Measurements from ENCODE around the gene TBCK. TPM values are rescaled to one million over a fixed set of nuclear protein-coding genes. Genes with fewer than 3 reads are reported as not detected.

Gene TBCK
- total and polyA plus RNA-seq, 2 experiments from 2014 or later: 13.9 to 28.9 TPM

DNA sequence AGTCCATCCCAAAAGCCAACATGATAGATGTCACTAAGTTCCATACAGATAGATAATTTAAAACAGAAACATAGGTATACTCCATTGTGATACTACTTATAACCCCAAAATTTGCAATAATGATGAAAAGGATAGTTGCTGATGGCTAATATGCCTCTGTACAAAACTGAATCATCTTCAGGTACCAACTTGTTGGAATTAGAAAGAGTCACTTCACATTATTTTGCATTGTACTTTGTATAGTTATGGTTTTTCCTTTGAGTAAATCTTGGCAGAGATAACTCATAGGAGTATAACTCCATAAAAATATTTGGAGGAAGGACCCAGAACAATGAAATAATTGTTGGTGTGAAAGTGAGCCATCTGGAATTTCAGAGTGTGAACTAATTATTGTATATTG is 35.0 kb upstream of the TBCK start:
- H3K9me3 Mint-ChIP-seq: no peaks in the 10 kb centered on the region
- Histone ChIP-seq H2AFZ (no peak overlapping the region), H3K79me2 (replicated peaks; ENCODE audit: insufficient read depth) (no peaks in the 10 kb centered on the region), H3K36me3 (ENCODE audit: insufficient read depth) (peaks cover 7% of the 10 kb centered on the region; the same call in 1 of the 2 replicates), H3K4me2 (no peak overlapping the region), H3K4me1 (ENCODE audit: insufficient read depth) (no peaks in the 10 kb centered on the region), H3K4me3 (no peak overlapping the region), H3K27ac (ENCODE audit: low read depth) (no peak overlapping the region), H3F3A (replicated peaks; ENCODE audit: low read depth) (no peaks in the 10 kb centered on the region), H3K9me2 (ENCODE audit: insufficient read depth) (no peaks in the 10 kb centered on the region), H3K27me3 (ENCODE audit: insufficient read depth) (no peaks in the 10 kb centered on the region), H4K20me1 (replicated peaks; ENCODE audit: insufficient read depth) (no peaks in the 10 kb centered on the region)
- DNase-seq (ENCODE audit: low spot score) (no peak), ATAC-seq (no peak)
- TF ChIP-seq JUNB (IDR thresholded peaks at IDR 0.05; ENCODE audit: unreplicated experiment) (no peak), NANOG (IDR thresholded peaks at IDR 0.05; ENCODE audit: borderline replicate concordance) (no peak), ZNF331 (CRISPR knock-in tag; IDR thresholded peaks at IDR 0.05; ENCODE audit: low read depth) (no peak), EZH2 (IDR thresholded peaks at IDR 0.05; ENCODE audit: low read depth, unreplicated experiment) (no peak), EZH2phosphoT487 (IDR thresholded peaks at IDR 0.05; ENCODE audit: unreplicated experiment) (no peak), STAT1 (IDR thresholded peaks at IDR 0.05; ENCODE audit: unreplicated experiment) (no peak), ZNF114 (CRISPR knock-in tag; IDR thresholded peaks at IDR 0.05) (no peak), POLR2AphosphoS5 (IDR thresholded peaks at IDR 0.05; ENCODE audit: low read depth) (no peak), CREB1 (CRISPR knock-in tag; IDR thresholded peaks at IDR 0.05; ENCODE audit: low read depth) (no peak)
- TF ChIP-seq, protein P1, sequence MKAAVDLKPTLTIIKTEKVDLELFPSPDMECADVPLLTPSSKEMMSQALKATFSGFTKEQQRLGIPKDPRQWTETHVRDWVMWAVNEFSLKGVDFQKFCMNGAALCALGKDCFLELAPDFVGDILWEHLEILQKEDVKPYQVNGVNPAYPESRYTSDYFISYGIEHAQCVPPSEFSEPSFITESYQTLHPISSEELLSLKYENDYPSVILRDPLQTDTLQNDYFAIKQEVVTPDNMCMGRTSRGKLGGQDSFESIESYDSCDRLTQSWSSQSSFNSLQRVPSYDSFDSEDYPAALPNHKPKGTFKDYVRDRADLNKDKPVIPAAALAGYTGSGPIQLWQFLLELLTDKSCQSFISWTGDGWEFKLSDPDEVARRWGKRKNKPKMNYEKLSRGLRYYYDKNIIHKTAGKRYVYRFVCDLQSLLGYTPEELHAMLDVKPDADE (IDR thresholded peaks at IDR 0.05): no peak
- TF ChIP-seq, protein P2, sequence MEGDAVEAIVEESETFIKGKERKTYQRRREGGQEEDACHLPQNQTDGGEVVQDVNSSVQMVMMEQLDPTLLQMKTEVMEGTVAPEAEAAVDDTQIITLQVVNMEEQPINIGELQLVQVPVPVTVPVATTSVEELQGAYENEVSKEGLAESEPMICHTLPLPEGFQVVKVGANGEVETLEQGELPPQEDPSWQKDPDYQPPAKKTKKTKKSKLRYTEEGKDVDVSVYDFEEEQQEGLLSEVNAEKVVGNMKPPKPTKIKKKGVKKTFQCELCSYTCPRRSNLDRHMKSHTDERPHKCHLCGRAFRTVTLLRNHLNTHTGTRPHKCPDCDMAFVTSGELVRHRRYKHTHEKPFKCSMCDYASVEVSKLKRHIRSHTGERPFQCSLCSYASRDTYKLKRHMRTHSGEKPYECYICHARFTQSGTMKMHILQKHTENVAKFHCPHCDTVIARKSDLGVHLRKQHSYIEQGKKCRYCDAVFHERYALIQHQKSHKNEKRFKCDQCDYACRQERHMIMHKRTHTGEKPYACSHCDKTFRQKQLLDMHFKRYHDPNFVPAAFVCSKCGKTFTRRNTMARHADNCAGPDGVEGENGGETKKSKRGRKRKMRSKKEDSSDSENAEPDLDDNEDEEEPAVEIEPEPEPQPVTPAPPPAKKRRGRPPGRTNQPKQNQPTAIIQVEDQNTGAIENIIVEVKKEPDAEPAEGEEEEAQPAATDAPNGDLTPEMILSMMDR (conservative IDR thresholded peaks at IDR 0.05; ENCODE audit: low read depth in 2 of 2): no peak
- TF ChIP-seq, protein P3, sequence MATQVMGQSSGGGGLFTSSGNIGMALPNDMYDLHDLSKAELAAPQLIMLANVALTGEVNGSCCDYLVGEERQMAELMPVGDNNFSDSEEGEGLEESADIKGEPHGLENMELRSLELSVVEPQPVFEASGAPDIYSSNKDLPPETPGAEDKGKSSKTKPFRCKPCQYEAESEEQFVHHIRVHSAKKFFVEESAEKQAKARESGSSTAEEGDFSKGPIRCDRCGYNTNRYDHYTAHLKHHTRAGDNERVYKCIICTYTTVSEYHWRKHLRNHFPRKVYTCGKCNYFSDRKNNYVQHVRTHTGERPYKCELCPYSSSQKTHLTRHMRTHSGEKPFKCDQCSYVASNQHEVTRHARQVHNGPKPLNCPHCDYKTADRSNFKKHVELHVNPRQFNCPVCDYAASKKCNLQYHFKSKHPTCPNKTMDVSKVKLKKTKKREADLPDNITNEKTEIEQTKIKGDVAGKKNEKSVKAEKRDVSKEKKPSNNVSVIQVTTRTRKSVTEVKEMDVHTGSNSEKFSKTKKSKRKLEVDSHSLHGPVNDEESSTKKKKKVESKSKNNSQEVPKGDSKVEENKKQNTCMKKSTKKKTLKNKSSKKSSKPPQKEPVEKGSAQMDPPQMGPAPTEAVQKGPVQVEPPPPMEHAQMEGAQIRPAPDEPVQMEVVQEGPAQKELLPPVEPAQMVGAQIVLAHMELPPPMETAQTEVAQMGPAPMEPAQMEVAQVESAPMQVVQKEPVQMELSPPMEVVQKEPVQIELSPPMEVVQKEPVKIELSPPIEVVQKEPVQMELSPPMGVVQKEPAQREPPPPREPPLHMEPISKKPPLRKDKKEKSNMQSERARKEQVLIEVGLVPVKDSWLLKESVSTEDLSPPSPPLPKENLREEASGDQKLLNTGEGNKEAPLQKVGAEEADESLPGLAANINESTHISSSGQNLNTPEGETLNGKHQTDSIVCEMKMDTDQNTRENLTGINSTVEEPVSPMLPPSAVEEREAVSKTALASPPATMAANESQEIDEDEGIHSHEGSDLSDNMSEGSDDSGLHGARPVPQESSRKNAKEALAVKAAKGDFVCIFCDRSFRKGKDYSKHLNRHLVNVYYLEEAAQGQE (IDR thresholded peaks at IDR 0.05; ENCODE audit: unreplicated experiment): no peak
- TF ChIP-seq, protein P4, sequence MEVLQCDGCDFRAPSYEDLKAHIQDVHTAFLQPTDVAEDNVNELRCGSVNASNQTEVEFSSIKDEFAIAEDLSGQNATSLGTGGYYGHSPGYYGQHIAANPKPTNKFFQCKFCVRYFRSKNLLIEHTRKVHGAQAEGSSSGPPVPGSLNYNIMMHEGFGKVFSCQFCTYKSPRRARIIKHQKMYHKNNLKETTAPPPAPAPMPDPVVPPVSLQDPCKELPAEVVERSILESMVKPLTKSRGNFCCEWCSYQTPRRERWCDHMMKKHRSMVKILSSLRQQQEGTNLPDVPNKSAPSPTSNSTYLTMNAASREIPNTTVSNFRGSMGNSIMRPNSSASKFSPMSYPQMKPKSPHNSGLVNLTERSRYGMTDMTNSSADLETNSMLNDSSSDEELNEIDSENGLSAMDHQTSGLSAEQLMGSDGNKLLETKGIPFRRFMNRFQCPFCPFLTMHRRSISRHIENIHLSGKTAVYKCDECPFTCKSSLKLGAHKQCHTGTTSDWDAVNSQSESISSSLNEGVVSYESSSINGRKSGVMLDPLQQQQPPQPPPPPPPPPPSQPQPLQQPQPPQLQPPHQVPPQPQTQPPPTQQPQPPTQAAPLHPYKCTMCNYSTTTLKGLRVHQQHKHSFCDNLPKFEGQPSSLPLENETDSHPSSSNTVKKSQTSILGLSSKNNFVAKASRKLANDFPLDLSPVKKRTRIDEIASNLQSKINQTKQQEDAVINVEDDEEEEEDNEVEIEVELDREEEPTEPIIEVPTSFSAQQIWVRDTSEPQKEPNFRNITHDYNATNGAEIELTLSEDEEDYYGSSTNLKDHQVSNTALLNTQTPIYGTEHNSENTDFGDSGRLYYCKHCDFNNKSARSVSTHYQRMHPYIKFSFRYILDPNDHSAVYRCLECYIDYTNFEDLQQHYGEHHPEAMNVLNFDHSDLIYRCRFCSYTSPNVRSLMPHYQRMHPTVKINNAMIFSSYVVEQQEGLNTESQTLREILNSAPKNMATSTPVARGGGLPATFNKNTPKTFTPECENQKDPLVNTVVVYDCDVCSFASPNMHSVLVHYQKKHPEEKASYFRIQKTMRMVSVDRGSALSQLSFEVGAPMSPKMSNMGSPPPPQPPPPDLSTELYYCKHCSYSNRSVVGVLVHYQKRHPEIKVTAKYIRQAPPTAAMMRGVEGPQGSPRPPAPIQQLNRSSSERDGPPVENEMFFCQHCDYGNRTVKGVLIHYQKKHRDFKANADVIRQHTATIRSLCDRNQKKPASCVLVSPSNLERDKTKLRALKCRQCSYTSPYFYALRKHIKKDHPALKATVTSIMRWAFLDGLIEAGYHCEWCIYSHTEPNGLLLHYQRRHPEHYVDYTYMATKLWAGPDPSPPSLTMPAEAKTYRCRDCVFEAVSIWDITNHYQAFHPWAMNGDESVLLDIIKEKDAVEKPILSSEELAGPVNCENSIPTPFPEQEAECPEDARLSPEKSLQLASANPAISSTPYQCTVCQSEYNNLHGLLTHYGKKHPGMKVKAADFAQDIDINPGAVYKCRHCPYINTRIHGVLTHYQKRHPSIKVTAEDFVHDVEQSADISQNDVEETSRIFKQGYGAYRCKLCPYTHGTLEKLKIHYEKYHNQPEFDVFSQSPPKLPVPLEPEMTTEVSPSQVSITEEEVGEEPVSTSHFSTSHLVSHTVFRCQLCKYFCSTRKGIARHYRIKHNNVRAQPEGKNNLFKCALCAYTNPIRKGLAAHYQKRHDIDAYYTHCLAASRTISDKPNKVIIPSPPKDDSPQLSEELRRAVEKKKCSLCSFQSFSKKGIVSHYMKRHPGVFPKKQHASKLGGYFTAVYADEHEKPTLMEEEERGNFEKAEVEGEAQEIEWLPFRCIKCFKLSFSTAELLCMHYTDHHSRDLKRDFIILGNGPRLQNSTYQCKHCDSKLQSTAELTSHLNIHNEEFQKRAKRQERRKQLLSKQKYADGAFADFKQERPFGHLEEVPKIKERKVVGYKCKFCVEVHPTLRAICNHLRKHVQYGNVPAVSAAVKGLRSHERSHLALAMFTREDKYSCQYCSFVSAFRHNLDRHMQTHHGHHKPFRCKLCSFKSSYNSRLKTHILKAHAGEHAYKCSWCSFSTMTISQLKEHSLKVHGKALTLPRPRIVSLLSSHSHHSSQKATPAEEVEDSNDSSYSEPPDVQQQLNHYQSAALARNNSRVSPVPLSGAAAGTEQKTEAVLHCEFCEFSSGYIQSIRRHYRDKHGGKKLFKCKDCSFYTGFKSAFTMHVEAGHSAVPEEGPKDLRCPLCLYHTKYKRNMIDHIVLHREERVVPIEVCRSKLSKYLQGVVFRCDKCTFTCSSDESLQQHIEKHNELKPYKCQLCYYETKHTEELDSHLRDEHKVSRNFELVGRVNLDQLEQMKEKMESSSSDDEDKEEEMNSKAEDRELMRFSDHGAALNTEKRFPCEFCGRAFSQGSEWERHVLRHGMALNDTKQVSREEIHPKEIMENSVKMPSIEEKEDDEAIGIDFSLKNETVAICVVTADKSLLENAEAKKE (CRISPR knock-in tag; IDR thresholded peaks at IDR 0.05): no peak
- H3K36me3 Mint-ChIP-seq (ENCODE audit: low read depth): no peaks in the 10 kb centered on the region
- no peak overlapping the region for H3K4me3 Mint-ChIP-seq
- H3K4me1 Mint-ChIP-seq: no peaks in the 10 kb centered on the region; the same call in 2 of the 3 replicates
- H3K27ac Mint-ChIP-seq: no peak overlapping the region
- H3K27me3 Mint-ChIP-seq (ENCODE audit: insufficient read depth, low read depth, poor library complexity): no peaks in the 10 kb centered on the region

All from GM23338 (cell line).